ENCODE results near the gene NAT8L. TPM values are rescaled to one million over a fixed set of nuclear protein-coding genes. Genes with fewer than 3 reads are reported as not detected.

Gene NAT8L
- total RNA-seq, 3 donors from 2014 or later = 2.5 to 13.6 (median 2.9) TPM

DNA sequence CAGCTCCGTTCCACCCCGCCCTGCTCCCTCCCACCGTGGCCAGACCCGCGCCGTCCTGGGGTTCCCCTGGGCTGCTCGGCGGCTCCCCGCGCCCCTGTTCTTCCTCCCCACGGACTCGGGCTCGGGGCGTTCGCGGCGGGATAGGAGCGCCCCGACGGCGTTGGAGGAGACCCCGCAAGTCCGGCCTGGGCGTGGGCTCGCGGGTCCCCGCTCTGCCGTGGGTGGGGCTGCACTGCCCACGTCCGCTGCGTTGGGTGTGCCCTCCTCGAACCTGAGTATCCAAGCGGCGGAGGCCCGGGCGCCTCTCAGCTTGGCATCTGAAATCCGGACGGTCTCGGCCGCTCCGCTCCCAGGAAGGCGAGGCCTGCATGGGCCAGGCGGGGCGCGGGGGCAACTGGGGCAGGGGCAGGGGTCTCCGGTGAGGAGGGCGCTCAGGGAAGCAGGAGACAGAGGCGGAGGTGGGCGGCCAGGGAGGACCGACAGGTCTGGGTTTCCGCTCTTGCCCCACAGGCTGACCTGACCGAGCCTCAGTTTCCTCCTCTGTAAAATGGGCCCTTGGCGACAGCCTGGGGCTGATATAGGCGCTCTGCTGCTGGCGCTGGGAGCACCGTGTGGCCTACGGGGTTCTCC lies 12.0 kb upstream of the NAT8L start:
- DNase-seq (ENCODE audit: low spot score in 2 of 2) = no peak
- Histone ChIP-seq H3K36me3 (no peaks in the 10 kb centered on the region), H3K4me3 (no peak overlapping the region), H3K27me3 (peaks cover 0 to 24% of the 10 kb centered on the region in 2 donors), H3K4me1 (no peaks in the 10 kb centered on the region), H3K9me3 (no peaks in the 10 kb centered on the region), H3K27ac (no peak overlapping the region)
- intact Hi-C loops (cut with DNase I; ENCODE audit: low total_unique reads) = no loop called here
- TF ChIP-seq POLR2AphosphoS5 (IDR thresholded peaks at IDR 0.05) = no peak
- TF ChIP-seq, protein P1, sequence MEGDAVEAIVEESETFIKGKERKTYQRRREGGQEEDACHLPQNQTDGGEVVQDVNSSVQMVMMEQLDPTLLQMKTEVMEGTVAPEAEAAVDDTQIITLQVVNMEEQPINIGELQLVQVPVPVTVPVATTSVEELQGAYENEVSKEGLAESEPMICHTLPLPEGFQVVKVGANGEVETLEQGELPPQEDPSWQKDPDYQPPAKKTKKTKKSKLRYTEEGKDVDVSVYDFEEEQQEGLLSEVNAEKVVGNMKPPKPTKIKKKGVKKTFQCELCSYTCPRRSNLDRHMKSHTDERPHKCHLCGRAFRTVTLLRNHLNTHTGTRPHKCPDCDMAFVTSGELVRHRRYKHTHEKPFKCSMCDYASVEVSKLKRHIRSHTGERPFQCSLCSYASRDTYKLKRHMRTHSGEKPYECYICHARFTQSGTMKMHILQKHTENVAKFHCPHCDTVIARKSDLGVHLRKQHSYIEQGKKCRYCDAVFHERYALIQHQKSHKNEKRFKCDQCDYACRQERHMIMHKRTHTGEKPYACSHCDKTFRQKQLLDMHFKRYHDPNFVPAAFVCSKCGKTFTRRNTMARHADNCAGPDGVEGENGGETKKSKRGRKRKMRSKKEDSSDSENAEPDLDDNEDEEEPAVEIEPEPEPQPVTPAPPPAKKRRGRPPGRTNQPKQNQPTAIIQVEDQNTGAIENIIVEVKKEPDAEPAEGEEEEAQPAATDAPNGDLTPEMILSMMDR (IDR thresholded peaks at IDR 0.05) = no peak
- no peak for TF ChIP-seq POLR2A (IDR thresholded peaks at IDR 0.05)

DNA sequence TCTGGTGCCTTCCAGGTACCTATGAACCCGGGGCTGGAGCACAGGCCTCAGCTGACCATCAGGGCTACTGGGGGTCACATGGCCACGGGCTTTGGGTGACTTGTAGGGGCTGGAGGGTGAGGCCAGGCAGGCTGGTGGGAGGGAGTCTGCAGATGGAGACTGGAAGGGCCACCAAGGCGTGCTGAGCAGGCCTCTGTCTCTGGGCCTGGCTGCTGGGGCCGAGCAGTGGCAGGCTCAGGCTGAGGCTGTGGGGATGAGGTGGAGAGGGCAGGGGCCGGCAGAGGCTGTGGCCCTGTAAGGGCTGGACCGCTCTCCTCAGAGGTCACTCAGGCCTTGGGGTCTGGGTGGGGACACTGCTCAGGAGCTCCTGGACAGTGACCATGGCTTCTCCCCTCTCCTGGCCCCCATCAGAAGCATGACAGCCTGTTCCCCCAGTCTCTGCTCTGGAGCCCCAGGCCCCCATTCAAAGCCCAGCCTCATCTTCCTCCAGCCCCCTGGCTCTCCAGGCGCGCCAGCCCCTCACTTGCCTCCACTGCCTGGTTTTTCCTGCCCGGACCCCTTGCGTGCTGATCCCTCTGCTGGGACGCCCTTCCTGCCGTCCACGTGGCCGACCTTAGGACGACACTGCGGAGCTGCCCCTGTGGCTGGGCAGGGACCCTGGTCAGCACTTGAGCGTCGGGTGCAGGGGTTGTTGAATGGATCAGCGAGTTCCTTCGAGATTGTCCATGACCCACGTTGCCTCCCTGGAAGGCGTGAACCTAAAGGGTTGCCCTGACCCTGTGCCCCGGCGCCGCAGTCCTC lies 11.1 kb upstream of the NAT8L start:
- Histone ChIP-seq H3K27ac (no peak overlapping the region), H3K4me1 (no peaks in the 10 kb centered on the region), H3K36me3 (no peaks in the 10 kb centered on the region), H3K4me3 (no peak overlapping the region), H3K9me3 (no peaks in the 10 kb centered on the region), H3K27me3 (peaks cover 0 to 24% of the 10 kb centered on the region in 2 donors)
- DNase-seq (ENCODE audit: low spot score in 2 of 2) = no peak
- intact Hi-C loops (cut with DNase I; ENCODE audit: low total_unique reads) = no loop called here
- TF ChIP-seq POLR2A (IDR thresholded peaks at IDR 0.05) = no peak
- TF ChIP-seq POLR2AphosphoS5 (IDR thresholded peaks at IDR 0.05) = no peak
- TF ChIP-seq, protein P1 (IDR thresholded peaks at IDR 0.05) = no peak

DNA sequence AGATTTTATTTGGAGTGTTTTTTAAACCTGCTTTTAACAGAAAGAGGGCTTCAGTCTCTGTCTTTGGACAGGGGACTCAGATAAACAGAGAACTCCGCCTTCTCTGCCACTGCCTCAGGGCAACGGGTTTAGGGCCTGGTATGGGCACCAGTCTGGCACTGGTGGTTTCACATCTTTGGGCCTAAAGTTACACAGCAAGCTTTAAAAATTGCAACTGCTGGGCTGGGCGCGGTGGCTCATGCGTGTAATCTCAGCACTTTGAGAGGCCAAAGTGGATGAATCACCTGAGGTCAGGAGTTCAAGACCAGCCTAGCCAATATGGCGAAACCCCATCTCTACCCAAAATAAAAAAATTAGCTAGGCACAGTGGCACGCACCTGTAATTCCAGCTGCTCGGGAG lies 10.3 kb upstream of the NAT8L start:
- peaks cover 0 to 25% of the 10 kb centered on the region in 2 donors for H3K27me3 ChIP-seq
- no peak for TF ChIP-seq POLR2AphosphoS5 (IDR thresholded peaks at IDR 0.05)
- no peak for TF ChIP-seq POLR2A (IDR thresholded peaks at IDR 0.05)
- TF ChIP-seq, protein P1 (IDR thresholded peaks at IDR 0.05) = no peak
- H3K4me1 ChIP-seq = no peaks in the 10 kb centered on the region
- H3K4me3 ChIP-seq = no peak overlapping the region
- no peak for DNase-seq (ENCODE audit: low spot score in 2 of 2)
- H3K36me3 ChIP-seq = no peaks in the 10 kb centered on the region
- intact Hi-C loops (cut with DNase I; ENCODE audit: low total_unique reads) = no loop called here
- H3K9me3 ChIP-seq = no peaks in the 10 kb centered on the region
- no peak overlapping the region for H3K27ac ChIP-seq

DNA sequence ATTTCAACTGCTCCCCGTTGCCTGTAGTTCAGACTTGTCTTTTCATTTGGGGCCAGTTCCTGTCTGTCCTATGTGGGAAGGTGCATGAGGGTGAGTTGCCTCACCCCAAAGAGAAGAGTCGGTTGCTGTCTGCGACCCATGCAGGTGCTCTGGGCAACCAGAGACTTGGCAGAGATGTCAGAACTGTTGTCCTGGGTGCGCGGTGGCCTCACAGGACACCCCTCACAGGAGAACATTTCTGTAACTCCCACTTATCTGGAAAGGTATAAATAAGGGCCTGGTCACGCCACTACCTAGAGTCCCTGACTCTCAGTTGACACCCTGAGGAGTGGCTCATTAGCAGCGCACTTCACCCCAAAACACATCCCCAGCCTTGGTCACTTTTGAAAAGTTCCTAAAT lies 9.7 kb upstream of the NAT8L start:
- no peak overlapping the region for H3K27ac ChIP-seq
- TF ChIP-seq, protein P1 (IDR thresholded peaks at IDR 0.05) = no peak
- TF ChIP-seq POLR2A (IDR thresholded peaks at IDR 0.05) (no peak), POLR2AphosphoS5 (IDR thresholded peaks at IDR 0.05) (no peak)
- H3K36me3 ChIP-seq = no peaks in the 10 kb centered on the region
- H3K27me3 ChIP-seq = peaks cover 0 to 29% of the 10 kb centered on the region in 2 donors
- no peak overlapping the region for H3K4me3 ChIP-seq
- intact Hi-C loops (cut with DNase I; ENCODE audit: low total_unique reads) = no loop called here
- no peaks in the 10 kb centered on the region for H3K4me1 ChIP-seq
- no peak for DNase-seq (ENCODE audit: low spot score in 2 of 2)
- no peaks in the 10 kb centered on the region for H3K9me3 ChIP-seq

DNA sequence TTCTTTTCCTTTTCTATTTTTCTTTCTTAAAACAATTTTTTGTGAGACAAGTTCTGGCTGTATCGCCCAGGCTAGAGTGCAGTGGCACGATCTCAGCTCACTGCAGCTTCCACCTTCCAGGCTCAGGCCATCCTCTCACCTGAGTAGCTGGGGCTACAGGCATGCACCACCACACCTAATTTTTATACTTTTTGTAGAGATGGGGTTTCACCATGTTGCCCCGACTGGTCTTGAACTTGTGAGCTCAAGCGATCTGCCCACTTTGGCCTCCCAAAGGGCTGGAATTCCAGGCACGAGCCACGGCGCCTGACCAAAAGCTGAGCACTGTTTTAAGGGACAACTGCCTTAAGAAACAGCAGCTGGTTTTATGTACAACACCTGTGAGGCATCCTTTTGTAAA lies 9.3 kb upstream of the NAT8L start:
- Histone ChIP-seq H3K9me3 (no peaks in the 10 kb centered on the region), H3K27ac (no peak overlapping the region), H3K36me3 (no peaks in the 10 kb centered on the region), H3K4me3 (no peak overlapping the region), H3K4me1 (no peaks in the 10 kb centered on the region), H3K27me3 (peaks cover 0 to 29% of the 10 kb centered on the region in 2 donors)
- intact Hi-C loops (cut with DNase I; ENCODE audit: low total_unique reads) = no loop called here
- TF ChIP-seq POLR2A (IDR thresholded peaks at IDR 0.05) = no peak
- TF ChIP-seq, protein P1 (IDR thresholded peaks at IDR 0.05) = no peak
- no peak for DNase-seq (ENCODE audit: low spot score in 2 of 2)

Data from breast epithelium (tissue), 4 donors.